NT2/D1 (cell line): ENCODE data around the gene CORO7.
A peak's percentile ranks its signal among the peaks of the same experiment; 100 is the strongest.

Experiments used
- DNase-seq: peaks from one replicate; pipeline ENCODE4 v3.0.0-alpha.2; 2011; ENCODE audit warnings: low read depth, low spot score
- H3K27me3 ChIP-seq: 2 replicates; pipeline ENCODE4 v1.6.0; 2011; ENCODE audit warnings: mild to moderate bottlenecking; ENCODE audit not compliant: insufficient read length, insufficient read depth
- H3K36me3 ChIP-seq: 2 replicates; pipeline ENCODE4 v1.6.1; 2011; ENCODE audit warnings: mild to moderate bottlenecking, low read length, mixed read lengths; ENCODE audit not compliant: insufficient read depth, insufficient read length
- H3K4me1 ChIP-seq: 2 replicates; pipeline ENCODE4 v1.5.1; 2011; ENCODE audit not compliant: insufficient read depth, insufficient read length
- H3K4me3 ChIP-seq: 2 replicates; pipeline ENCODE4 v1.5.1; 2011; ENCODE audit warnings: low read depth; ENCODE audit not compliant: insufficient read length
- H3K9ac ChIP-seq: 2 replicates; pipeline ENCODE4 v1.6.0; 2011; ENCODE audit warnings: low read depth; ENCODE audit not compliant: insufficient read length
- H3K9me3 ChIP-seq: 2 replicates; pipeline ENCODE4 v1.5.1; 2011; ENCODE audit warnings: mild to moderate bottlenecking, low read length; ENCODE audit not compliant: insufficient read depth
- SUZ12 ChIP-seq: IDR thresholded peaks from 2 replicates; pipeline ENCODE4 v1.6.1; 2011; ENCODE audit not compliant: insufficient read length, insufficient read depth; ENCODE audit errors: extremely low read depth
- YY1 ChIP-seq: IDR thresholded peaks from 2 replicates; pipeline ENCODE4 v1.6.1; 2011; ENCODE audit not compliant: insufficient read length, insufficient read depth
- ZNF274 ChIP-seq: IDR thresholded peaks from 2 replicates; pipeline ENCODE4 v1.6.1; 2011; ENCODE audit warnings: mild to moderate bottlenecking, low read depth, low read length

Gene CORO7

GRCh38 chr16:4325253-4325758 lies 91.1 kb downstream of the CORO7 start:
- no peak for TF ChIP-seq SUZ12
- no peak for TF ChIP-seq ZNF274
- TF ChIP-seq YY1: no peak
- peaks cover 20% of the 10 kb centered on the region for H3K4me1 ChIP-seq
- H3K36me3 ChIP-seq: no peaks in the 10 kb centered on the region
- H3K9me3 ChIP-seq: no peaks in the 10 kb centered on the region
- no peak overlapping the region for H3K9ac ChIP-seq
- no peaks in the 10 kb centered on the region for H3K27me3 ChIP-seq
- no peak for DNase-seq
- H3K4me3 ChIP-seq: no peak overlapping the region

GRCh38 chr16:4324492-4325252 lies 91.7 kb downstream of the CORO7 start:
- Histone ChIP-seq H3K9me3 (no peaks in the 10 kb centered on the region), H3K4me3 (no peak overlapping the region), H3K9ac (no peak overlapping the region), H3K4me1 (peaks cover 24% of the 10 kb centered on the region), H3K27me3 (no peaks in the 10 kb centered on the region), H3K36me3 (no peaks in the 10 kb centered on the region)
- TF ChIP-seq YY1: no peak
- DNase-seq: no peak

- Histone ChIP-seq H3K27me3 (no peaks in the 10 kb centered on the region), H3K4me1 (peaks cover 30% of the 10 kb centered on the region), H3K4me3 (no peak overlapping the region), H3K9ac (peak overlapping the region; percentile 53), H3K36me3 (no peaks in the 10 kb centered on the region), H3K9me3 (no peaks in the 10 kb centered on the region)
- TF ChIP-seq ZNF274 (no peak), SUZ12 (no peak), YY1 (no peak)
- DNase-seq: no peak
Measured at GRCh38 chr16:4323845-4324488, 92.4 kb downstream of the CORO7 start.

- TF ChIP-seq ZNF274: no peak
- TF ChIP-seq SUZ12: no peak
- TF ChIP-seq YY1: no peak
- no peak overlapping the region for H3K4me3 ChIP-seq
- no peaks in the 10 kb centered on the region for H3K9me3 ChIP-seq
- no peaks in the 10 kb centered on the region for H3K27me3 ChIP-seq
- H3K4me1 ChIP-seq: peaks cover 30% of the 10 kb centered on the region
- DNase-seq: no peak
- no peaks in the 10 kb centered on the region for H3K36me3 ChIP-seq
- H3K9ac ChIP-seq: peak overlapping the region; percentile 53
Measured at GRCh38 chr16:4323071-4323844, 93.1 kb downstream of the CORO7 start.

- H3K27me3 ChIP-seq: no peaks in the 10 kb centered on the region
- H3K4me3 ChIP-seq: no peak overlapping the region
- H3K36me3 ChIP-seq: no peaks in the 10 kb centered on the region
- H3K9me3 ChIP-seq: no peaks in the 10 kb centered on the region
- no peak for TF ChIP-seq ZNF274
- no peak for TF ChIP-seq YY1
- no peak for TF ChIP-seq SUZ12
- DNase-seq: no peak
- peaks cover 38% of the 10 kb centered on the region for H3K4me1 ChIP-seq
- H3K9ac ChIP-seq: no peak overlapping the region
Measured at GRCh38 chr16:4322121-4323052, 94.0 kb downstream of the CORO7 start.

- H3K9ac ChIP-seq: no peak overlapping the region
- no peaks in the 10 kb centered on the region for H3K36me3 ChIP-seq
- no peak overlapping the region for H3K4me3 ChIP-seq
- TF ChIP-seq YY1 (no peak), SUZ12 (no peak), ZNF274 (no peak)
- no peaks in the 10 kb centered on the region for H3K9me3 ChIP-seq
- peaks cover 46% of the 10 kb centered on the region for H3K4me1 ChIP-seq
- H3K27me3 ChIP-seq: peaks cover 7% of the 10 kb centered on the region
- DNase-seq: no peak
Measured at GRCh38 chr16:4321286-4322120, 94.9 kb downstream of the CORO7 start.
